Type B pancreatic cell (in vitro differentiated cells): ENCODE measurements around the gene PRR33. TPM values are rescaled to one million over a fixed set of nuclear protein-coding genes. Genes with fewer than 3 reads are reported as not detected.
A peak's percentile ranks its signal among the peaks of the same experiment; 100 is the strongest.

Source experiments
- DNase-seq: peaks from one replicate; pipeline ENCODE4 v3.0.0; 2021; ENCODE audit warnings: mixed read lengths; ENCODE audit not compliant: unreplicated experiment; ENCODE audit errors: extremely low spot score
- H3K27ac Mint-ChIP-seq: 2 replicates; pipeline ENCODE4 v1.8.0; 2021; ENCODE audit warnings: mild to moderate bottlenecking, mixed read lengths
- H3K27me3 Mint-ChIP-seq: 2 replicates; pipeline ENCODE4 v1.8.0; 2021; ENCODE audit warnings: mixed read lengths
- H3K36me3 Mint-ChIP-seq: 2 replicates; pipeline ENCODE4 v1.8.0; 2021; ENCODE audit warnings: mixed read lengths
- H3K4me1 Mint-ChIP-seq: one replicate; pipeline ENCODE4 v1.8.0; 2021; ENCODE audit warnings: mixed read lengths; ENCODE audit not compliant: unreplicated experiment
- H3K4me3 Mint-ChIP-seq: 2 replicates; pipeline ENCODE4 v1.8.0; 2021; ENCODE audit warnings: mild to moderate bottlenecking, mixed read lengths
- H3K9me3 Mint-ChIP-seq: 2 replicates; pipeline ENCODE4 v1.8.0; 2021; ENCODE audit warnings: mixed read lengths
- CTCF ChIP-seq: fragments of 200-600 bp; sonication (generic); conservative IDR thresholded peaks from 2 replicates; pipeline ENCODE4 v1.5.0; 2021; ENCODE audit warnings: antibody characterized with exemption, mild to moderate bottlenecking
- total RNA-seq: library from RNA; stranded (reverse); gene quantifications from 2 replicates; pipeline ENCODE4 v1.2.1, GENCODE V29; 2021; ENCODE audit warnings: low replicate concordance

PRR33 gene
- total RNA-seq, 1 donor from 2014 or later: not detected

GRCh38 chr11:1913271-1914060 is 21.8 kb upstream of the PRR33 start:
- Mint-ChIP-seq H3K4me1 (peaks cover 15% of the 10 kb centered on the region), H3K4me3 (no peak overlapping the region), H3K36me3 (peaks cover 6% of the 10 kb centered on the region), H3K9me3 (no peaks in the 10 kb centered on the region), H3K27me3 (no peaks in the 10 kb centered on the region), H3K27ac (no peak overlapping the region)
- no peak for DNase-seq
- no peak for TF ChIP-seq CTCF

GRCh38 chr11:1912289-1912878 is 20.7 kb upstream of the PRR33 start:
- Mint-ChIP-seq H3K27me3 (no peaks in the 10 kb centered on the region), H3K4me1 (peaks cover 22% of the 10 kb centered on the region), H3K4me3 (no peak overlapping the region), H3K27ac (no peak overlapping the region), H3K9me3 (no peaks in the 10 kb centered on the region), H3K36me3 (peaks cover 6% of the 10 kb centered on the region)
- DNase-seq: no peak
- no peak for TF ChIP-seq CTCF

GRCh38 chr11:1909524-1909923 is 17.8 kb upstream of the PRR33 start:
- no peaks in the 10 kb centered on the region for H3K27me3 Mint-ChIP-seq
- no peak overlapping the region for H3K27ac Mint-ChIP-seq
- no peak for TF ChIP-seq CTCF
- peaks cover 30% of the 10 kb centered on the region for H3K4me1 Mint-ChIP-seq
- no peak overlapping the region for H3K4me3 Mint-ChIP-seq
- DNase-seq: no peak
- H3K36me3 Mint-ChIP-seq: no peaks in the 10 kb centered on the region
- H3K9me3 Mint-ChIP-seq: no peaks in the 10 kb centered on the region

- peaks cover 30% of the 10 kb centered on the region for H3K4me1 Mint-ChIP-seq
- H3K9me3 Mint-ChIP-seq: no peaks in the 10 kb centered on the region
- no peak for TF ChIP-seq CTCF
- no peak for DNase-seq
- no peaks in the 10 kb centered on the region for H3K27me3 Mint-ChIP-seq
- H3K4me3 Mint-ChIP-seq: no peak overlapping the region
- no peak overlapping the region for H3K27ac Mint-ChIP-seq
- H3K36me3 Mint-ChIP-seq: no peaks in the 10 kb centered on the region
Measured at GRCh38 chr11:1908618-1909017, 16.9 kb upstream of the PRR33 start.

- Mint-ChIP-seq H3K9me3 (no peaks in the 10 kb centered on the region), H3K27ac (peak overlapping the region; percentile 40), H3K4me1 (peaks cover 30% of the 10 kb centered on the region), H3K36me3 (no peaks in the 10 kb centered on the region), H3K4me3 (no peak overlapping the region), H3K27me3 (no peaks in the 10 kb centered on the region)
- TF ChIP-seq CTCF: no peak
- no peak for DNase-seq
Measured at GRCh38 chr11:1906611-1907423, 15.1 kb upstream of the PRR33 start.
